ENCODE measurements around the gene PAM. TPM values are rescaled to one million over a fixed set of nuclear protein-coding genes. Genes with fewer than 3 reads are reported as not detected.

PAM gene
- total and polyA plus RNA-seq, 4 donors: 8.2 to 27.5 (median 13.7) TPM

DNA sequence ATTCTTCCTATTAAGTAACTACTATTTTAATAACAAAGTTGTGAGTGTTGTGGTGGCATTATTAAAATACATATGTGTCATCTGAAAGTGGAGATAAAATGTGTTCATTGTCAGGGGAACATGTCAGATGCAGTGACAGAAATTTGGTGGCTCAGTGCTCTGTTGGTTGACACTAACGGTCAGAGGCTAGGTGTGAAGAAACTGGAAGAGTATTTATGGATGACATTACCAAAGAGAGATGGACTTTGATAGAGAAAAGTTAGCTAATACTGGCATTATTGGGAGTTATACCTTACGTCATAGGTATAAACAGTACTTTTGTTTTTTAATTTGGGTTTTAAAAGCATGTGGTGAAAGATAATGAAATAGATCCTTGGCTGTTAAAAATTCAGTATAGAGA lies 33.7 kb downstream of the PAM start (continued):
- no peak for TF ChIP-seq NR2F2 (IDR thresholded peaks at IDR 0.05)
- TF ChIP-seq ZBTB33 (IDR thresholded peaks at IDR 0.05): no peak
- no peak for TF ChIP-seq FOXA2 (IDR thresholded peaks at IDR 0.05)
- TF ChIP-seq, protein P1, sequence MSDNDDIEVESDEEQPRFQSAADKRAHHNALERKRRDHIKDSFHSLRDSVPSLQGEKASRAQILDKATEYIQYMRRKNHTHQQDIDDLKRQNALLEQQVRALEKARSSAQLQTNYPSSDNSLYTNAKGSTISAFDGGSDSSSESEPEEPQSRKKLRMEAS (IDR thresholded peaks at IDR 0.05): no peak

DNA sequence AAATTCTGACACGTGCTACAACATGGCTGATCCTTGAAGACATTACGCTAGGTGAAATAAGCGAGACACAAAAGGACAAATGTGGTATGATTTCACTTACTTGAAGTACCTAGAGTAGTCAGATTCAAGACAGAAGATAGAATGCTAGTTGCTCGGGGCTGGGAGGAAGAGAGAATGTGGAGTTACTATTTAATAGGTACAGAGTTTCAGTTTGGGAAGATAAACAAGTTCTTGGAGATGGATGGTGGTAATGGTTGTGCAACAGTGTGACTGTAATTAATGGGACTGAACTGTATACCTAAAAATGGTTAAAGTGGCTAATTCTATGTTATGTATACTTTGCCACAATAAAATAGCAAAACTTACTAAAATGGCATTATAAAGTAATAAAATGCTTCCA lies 34.4 kb downstream of the PAM start:
- Histone ChIP-seq H3K27ac (ENCODE audit: low read depth in 1 of 2, low read length in 2 of 2) (peak overlapping the region; percentile 32 to 65), H3K27me3 (ENCODE audit: control insufficient read depth in 4 of 4, insufficient read depth in 4 of 4, low read length in 3 of 4) (no peaks in the 10 kb centered on the region), H3K4me1 (ENCODE audit: control insufficient read depth in 4 of 4, insufficient read depth in 4 of 4, low read length in 3 of 4) (peaks cover 0 to 9% (median under 1%) of the 10 kb centered on the region in 4 donors), H3K4me3 (ENCODE audit: low read depth in 1 of 3, low read length in 3 of 3) (peak overlapping the region in 1 of 3 donors; percentile 1), H3K36me3 (ENCODE audit: control insufficient read depth in 4 of 4, insufficient read depth in 3 of 4, low read depth in 1 of 4, low read length in 3 of 4) (no peaks in the 10 kb centered on the region), H3K9me3 (ENCODE audit: control insufficient read depth in 4 of 4, low read length in 3 of 4) (no peaks in the 10 kb centered on the region), H3K9ac (ENCODE audit: low read depth in 1 of 2, low read length in 2 of 2) (no peak overlapping the region)
- 68% methylated on average over 4 of the region's 4 CpGs for WGBS
- TF ChIP-seq EGR1 (IDR thresholded peaks at IDR 0.05; ENCODE audit: low read depth in 2 of 2) (no peak), YY1 (IDR thresholded peaks at IDR 0.05) (peak; percentile 24), HNF4A (conservative IDR thresholded peaks at IDR 0.05) (peak in 1 of 2 donors; percentile 27), FOXA2 (IDR thresholded peaks at IDR 0.05) (peak; percentile 31)
- DNase-seq (ENCODE audit: low spot score): no peak

DNA sequence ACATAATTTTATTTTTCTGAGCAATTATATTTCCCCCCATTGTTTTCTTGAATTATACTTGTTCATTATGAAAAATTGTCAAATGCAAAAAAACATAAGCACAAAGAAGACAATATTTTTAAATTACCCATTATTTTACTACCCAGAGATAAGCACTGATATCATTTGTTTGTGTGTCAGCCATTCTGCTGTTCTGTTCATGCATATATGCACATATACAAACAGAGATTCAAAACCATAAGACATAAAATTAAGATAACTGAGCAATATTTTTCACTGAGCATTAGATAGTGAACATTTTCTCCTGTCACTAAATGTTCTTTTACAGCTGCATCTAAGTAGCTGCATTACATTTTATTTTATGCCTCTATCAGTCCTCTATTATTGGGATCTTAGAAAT lies 35.6 kb downstream of the PAM start:
- H3K9ac ChIP-seq (ENCODE audit: low read depth in 1 of 2, low read length in 2 of 2): no peak overlapping the region
- no peak overlapping the region for H3K4me3 ChIP-seq (ENCODE audit: low read depth in 1 of 3, low read length in 3 of 3)
- TF ChIP-seq REST (IDR thresholded peaks at IDR 0.05): no peak
- TF ChIP-seq FOXA2 (IDR thresholded peaks at IDR 0.05): no peak
- TF ChIP-seq ATF3 (IDR thresholded peaks at IDR 0.05): no peak
- no peak for TF ChIP-seq CTCF (IDR thresholded peaks at IDR 0.05; ENCODE audit: low read depth, low read length, missing input control)
- TF ChIP-seq, protein P1 (IDR thresholded peaks at IDR 0.05): no peak
- no peak for TF ChIP-seq GABPA (IDR thresholded peaks at IDR 0.05 in 1 of 2, conservative IDR thresholded peaks at IDR 0.05 in 1 of 2)
- TF ChIP-seq HNF4A (conservative IDR thresholded peaks at IDR 0.05): no peak
- no peak for TF ChIP-seq RXRA (IDR thresholded peaks at IDR 0.05)
- TF ChIP-seq RAD21 (IDR thresholded peaks at IDR 0.05): no peak
- no peak for TF ChIP-seq TAF1 (conservative IDR thresholded peaks at IDR 0.05)
- no peak overlapping the region for H3K27ac ChIP-seq (ENCODE audit: low read depth in 1 of 2, low read length in 2 of 2)
- no peaks in the 10 kb centered on the region for H3K9me3 ChIP-seq (ENCODE audit: control insufficient read depth in 4 of 4, low read length in 3 of 4)
- no peaks in the 10 kb centered on the region for H3K36me3 ChIP-seq (ENCODE audit: control insufficient read depth in 4 of 4, insufficient read depth in 3 of 4, low read depth in 1 of 4, low read length in 3 of 4)
- H3K4me1 ChIP-seq (ENCODE audit: control insufficient read depth in 4 of 4, insufficient read depth in 4 of 4, low read length in 3 of 4): peaks cover 3 to 21% (median 11%) of the 10 kb centered on the region in 4 donors
- DNase-seq (ENCODE audit: low spot score): no peak
- no peaks in the 10 kb centered on the region for H3K27me3 ChIP-seq (ENCODE audit: control insufficient read depth in 4 of 4, insufficient read depth in 4 of 4, low read length in 3 of 4)
